Measurements from ENCODE around the gene CDHR4.

DNA sequence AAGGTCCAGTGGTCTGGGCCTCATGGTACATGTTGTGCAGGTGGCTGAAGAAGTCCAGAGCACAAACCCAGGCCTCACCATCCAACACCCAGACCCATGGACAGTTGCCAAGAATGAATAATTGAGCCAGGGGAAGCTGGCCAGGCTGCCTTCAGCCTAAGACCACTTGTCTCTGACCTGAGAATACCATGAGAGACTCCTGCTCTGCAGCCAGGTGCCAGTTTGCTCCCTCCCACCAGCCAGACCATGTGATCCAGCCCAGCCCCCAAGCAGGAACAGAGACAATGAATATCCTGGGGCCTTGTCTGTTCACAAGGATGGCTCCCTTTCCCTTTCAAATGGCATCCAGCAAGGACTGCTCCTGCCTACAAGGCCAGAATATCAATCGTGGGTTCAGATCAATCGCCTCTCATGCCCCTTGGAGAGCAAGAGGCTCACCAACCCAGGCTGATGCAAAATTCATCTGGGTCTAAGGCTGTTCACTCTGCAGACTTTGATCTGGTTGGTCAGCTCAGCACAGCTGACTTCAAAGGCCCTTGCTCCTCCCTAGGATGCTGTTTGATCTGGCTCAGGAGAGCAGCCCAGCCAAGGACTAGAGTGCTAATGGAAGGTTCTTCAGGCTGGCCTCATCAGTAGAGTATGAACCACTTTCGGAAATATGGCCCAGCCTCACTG is 43.3 kb upstream of the CDHR4 start:
- TF ChIP-seq, protein P1, sequence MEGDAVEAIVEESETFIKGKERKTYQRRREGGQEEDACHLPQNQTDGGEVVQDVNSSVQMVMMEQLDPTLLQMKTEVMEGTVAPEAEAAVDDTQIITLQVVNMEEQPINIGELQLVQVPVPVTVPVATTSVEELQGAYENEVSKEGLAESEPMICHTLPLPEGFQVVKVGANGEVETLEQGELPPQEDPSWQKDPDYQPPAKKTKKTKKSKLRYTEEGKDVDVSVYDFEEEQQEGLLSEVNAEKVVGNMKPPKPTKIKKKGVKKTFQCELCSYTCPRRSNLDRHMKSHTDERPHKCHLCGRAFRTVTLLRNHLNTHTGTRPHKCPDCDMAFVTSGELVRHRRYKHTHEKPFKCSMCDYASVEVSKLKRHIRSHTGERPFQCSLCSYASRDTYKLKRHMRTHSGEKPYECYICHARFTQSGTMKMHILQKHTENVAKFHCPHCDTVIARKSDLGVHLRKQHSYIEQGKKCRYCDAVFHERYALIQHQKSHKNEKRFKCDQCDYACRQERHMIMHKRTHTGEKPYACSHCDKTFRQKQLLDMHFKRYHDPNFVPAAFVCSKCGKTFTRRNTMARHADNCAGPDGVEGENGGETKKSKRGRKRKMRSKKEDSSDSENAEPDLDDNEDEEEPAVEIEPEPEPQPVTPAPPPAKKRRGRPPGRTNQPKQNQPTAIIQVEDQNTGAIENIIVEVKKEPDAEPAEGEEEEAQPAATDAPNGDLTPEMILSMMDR (IDR thresholded peaks at IDR 0.05), result no peak
- no peak for TF ChIP-seq EZH2 (IDR thresholded peaks at IDR 0.05)
